SK-N-SH treated with all-trans-retinoic acid at 6 μM for 48 hours (cell line): ENCODE data around the gene COL17A1.

ENCODE experiments used
- ARNTL ChIP-seq: fragments of 450-650 bp; formaldehyde crosslinking; IDR thresholded peaks from 2 replicates; pipeline ENCODE4 v1.5.0; 2020; ENCODE audit warnings: low read depth, mild to moderate bottlenecking, moderate library complexity, borderline replicate concordance
- BACH2 ChIP-seq: fragments of 250-450 bp; sonication (Bioruptor Pico); IDR thresholded peaks from 2 replicates; pipeline ENCODE4 v1.9.0; 2021; ENCODE audit warnings: mild to moderate bottlenecking, borderline replicate concordance
- CREB5 ChIP-seq: fragments of 250-450 bp; sonication (Bioruptor Pico); IDR thresholded peaks from 2 replicates; pipeline ENCODE4 v1.5.1; 2020; ENCODE audit warnings: low read depth, mild to moderate bottlenecking, moderate library complexity
- GLIS3 ChIP-seq: fragments of 250-450 bp; sonication (Bioruptor Pico); IDR thresholded peaks from 2 replicates; pipeline ENCODE4 v1.5.0; 2020; ENCODE audit warnings: mild to moderate bottlenecking, moderate library complexity
- OSR1 ChIP-seq: fragments of 250-450 bp; sonication (Bioruptor Pico); IDR thresholded peaks from 2 replicates; pipeline ENCODE4 v1.8.0; 2022; ENCODE audit warnings: moderate library complexity, mild to moderate bottlenecking, inconsistent platforms
- PATZ1 ChIP-seq: fragments of 250-450 bp; sonication (Bioruptor Pico); IDR thresholded peaks from 2 replicates; pipeline ENCODE4 v1.8.0; 2020; ENCODE audit warnings: mild to moderate bottlenecking, moderate library complexity, borderline replicate concordance
- RARB ChIP-seq: fragments of 250-450 bp; sonication (Bioruptor Pico); IDR thresholded peaks from 2 replicates; pipeline ENCODE4 v1.8.0; 2021; ENCODE audit warnings: mild to moderate bottlenecking, moderate library complexity
- TCF4 ChIP-seq: fragments of 250-450 bp; sonication (Bioruptor Pico); IDR thresholded peaks from 2 replicates; pipeline ENCODE4 v1.8.0; 2021; ENCODE audit warnings: mild to moderate bottlenecking, moderate library complexity, borderline replicate concordance
- ZC3H10 ChIP-seq: fragments of 250-450 bp; sonication (Bioruptor Pico); IDR thresholded peaks from 2 replicates; pipeline ENCODE4 v1.5.1; 2021; ENCODE audit warnings: mild to moderate bottlenecking, moderate library complexity
- ZFP3 ChIP-seq: fragments of 250-450 bp; sonication (Bioruptor Pico); IDR thresholded peaks from 2 replicates; pipeline ENCODE4 v1.5.0; 2020; ENCODE audit warnings: mild to moderate bottlenecking, moderate library complexity
- ZFP30 ChIP-seq: fragments of 450-650 bp; formaldehyde crosslinking; IDR thresholded peaks from 2 replicates; pipeline ENCODE4 v1.5.0; 2022; ENCODE audit warnings: mild to moderate bottlenecking, moderate library complexity
- ZNF565 ChIP-seq: fragments of 450-650 bp; formaldehyde crosslinking; conservative IDR thresholded peaks from 2 replicates; pipeline ENCODE4 v1.5.0; 2020; ENCODE audit warnings: low read depth, mild to moderate bottlenecking, moderate library complexity
- ZNF70 ChIP-seq: fragments of 450-650 bp; formaldehyde crosslinking; IDR thresholded peaks from 2 replicates; pipeline ENCODE4 v1.5.0; 2020; ENCODE audit warnings: mild to moderate bottlenecking, moderate library complexity
- ZNF8 ChIP-seq: fragments of 450-650 bp; formaldehyde crosslinking; IDR thresholded peaks from 2 replicates; pipeline ENCODE4 v1.5.0; 2020; ENCODE audit warnings: mild to moderate bottlenecking, moderate library complexity

DNA sequence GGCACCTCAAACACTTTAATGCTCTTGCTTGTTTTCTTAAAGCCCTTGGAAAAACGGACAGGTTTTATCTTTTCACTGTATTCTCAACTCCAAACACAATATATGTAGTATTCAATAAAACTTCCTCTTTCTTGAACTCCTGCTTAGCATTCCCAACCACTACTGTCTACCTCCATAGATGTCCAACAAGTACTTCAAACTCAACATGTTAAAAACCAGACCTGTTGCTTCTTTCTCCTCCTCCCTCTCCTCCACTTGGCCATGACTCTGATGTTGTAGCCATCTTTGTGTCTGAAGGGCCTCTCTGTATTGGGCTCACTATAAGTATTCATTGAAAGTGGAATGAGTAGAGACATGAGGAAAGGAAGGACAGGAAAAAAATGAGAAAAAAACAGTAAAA lies 16.2 kb upstream of the COL17A1 start:
- TF ChIP-seq RARB (CRISPR knock-in tag), result no peak
- no peak for TF ChIP-seq BACH2 (CRISPR knock-in tag)
- no peak for TF ChIP-seq ZFP3
- TF ChIP-seq PATZ1 (CRISPR knock-in tag), result no peak
- TF ChIP-seq ARNTL (CRISPR knock-in tag), result no peak
- TF ChIP-seq ZC3H10 (CRISPR knock-in tag), result no peak
- TF ChIP-seq ZNF8, result no peak
- no peak for TF ChIP-seq ZFP30
- no peak for TF ChIP-seq OSR1 (CRISPR knock-in tag)
- TF ChIP-seq TCF4 (CRISPR knock-in tag), result no peak
- TF ChIP-seq ZNF70, result no peak
- TF ChIP-seq GLIS3, result no peak
- TF ChIP-seq CREB5 (CRISPR knock-in tag), result no peak
- TF ChIP-seq ZNF565 (CRISPR knock-in tag), result no peak
